ENCODE data around the gene CRYBG1.

DNA sequence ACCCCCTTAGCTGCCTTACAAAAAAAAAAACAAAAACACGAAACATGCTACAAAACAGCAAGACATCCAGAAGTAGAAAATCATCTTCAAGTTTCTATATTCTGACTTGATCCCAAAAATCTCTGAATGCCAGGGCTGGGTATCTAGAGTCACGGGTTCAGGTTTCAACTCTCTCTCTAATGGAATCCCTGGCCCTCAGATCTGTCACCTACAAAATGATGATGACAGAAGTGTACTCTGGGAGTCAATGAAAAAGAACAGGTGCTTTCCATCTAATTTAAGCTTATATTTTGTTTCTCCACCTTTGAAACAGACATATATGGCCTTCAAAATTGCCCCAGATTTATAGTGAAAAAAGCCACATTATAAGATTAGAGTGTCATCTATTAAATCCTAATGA, 250.5 kb downstream of the CRYBG1 start:
- TF ChIP-seq, protein P1, sequence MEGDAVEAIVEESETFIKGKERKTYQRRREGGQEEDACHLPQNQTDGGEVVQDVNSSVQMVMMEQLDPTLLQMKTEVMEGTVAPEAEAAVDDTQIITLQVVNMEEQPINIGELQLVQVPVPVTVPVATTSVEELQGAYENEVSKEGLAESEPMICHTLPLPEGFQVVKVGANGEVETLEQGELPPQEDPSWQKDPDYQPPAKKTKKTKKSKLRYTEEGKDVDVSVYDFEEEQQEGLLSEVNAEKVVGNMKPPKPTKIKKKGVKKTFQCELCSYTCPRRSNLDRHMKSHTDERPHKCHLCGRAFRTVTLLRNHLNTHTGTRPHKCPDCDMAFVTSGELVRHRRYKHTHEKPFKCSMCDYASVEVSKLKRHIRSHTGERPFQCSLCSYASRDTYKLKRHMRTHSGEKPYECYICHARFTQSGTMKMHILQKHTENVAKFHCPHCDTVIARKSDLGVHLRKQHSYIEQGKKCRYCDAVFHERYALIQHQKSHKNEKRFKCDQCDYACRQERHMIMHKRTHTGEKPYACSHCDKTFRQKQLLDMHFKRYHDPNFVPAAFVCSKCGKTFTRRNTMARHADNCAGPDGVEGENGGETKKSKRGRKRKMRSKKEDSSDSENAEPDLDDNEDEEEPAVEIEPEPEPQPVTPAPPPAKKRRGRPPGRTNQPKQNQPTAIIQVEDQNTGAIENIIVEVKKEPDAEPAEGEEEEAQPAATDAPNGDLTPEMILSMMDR (conservative IDR thresholded peaks at IDR 0.05 in 1 of 2, IDR thresholded peaks at IDR 0.05 in 1 of 2; ENCODE audit: extremely low read depth in 1 of 2, insufficient read depth in 1 of 2, low read depth in 1 of 2, low read length in 2 of 2), result no peak
- no peak for TF ChIP-seq EZH2 (IDR thresholded peaks at IDR 0.05; ENCODE audit: borderline replicate concordance, low read length)

All from mammary epithelial cell (primary cell).